HG03196 (cell line): ENCODE results near the gene SLC9A9.
"Not testable (repeated sequence)": the region's sequence is repeated elsewhere in the genome, so short reads cannot be mapped to it uniquely, and the experiment has no call there.

Experiments
- ATAC-seq: cut with Tn5 transposase; IDR thresholded peaks from one replicate; pipeline ENCODE4 v1.9.1; 2021; ENCODE audit not compliant: unreplicated experiment

The SLC9A9 gene

GRCh38 chr3:143431298-143431697, 417.0 kb downstream of the SLC9A9 start:
- not testable (repeated sequence) for ATAC-seq

- no peak for ATAC-seq
Observed at GRCh38 chr3:143430568-143430967, 417.7 kb downstream of the SLC9A9 start.

GRCh38 chr3:143429628-143430514, 418.4 kb downstream of the SLC9A9 start:
- no peak for ATAC-seq

- ATAC-seq = no peak
Observed at GRCh38 chr3:143428294-143428693, 420.0 kb downstream of the SLC9A9 start.

- ATAC-seq = no peak
Observed at GRCh38 chr3:143427631-143428030, 420.6 kb downstream of the SLC9A9 start.

- ATAC-seq = no peak
Observed at GRCh38 chr3:143424874-143425273, 423.4 kb downstream of the SLC9A9 start.

- ATAC-seq = no peak
Observed at GRCh38 chr3:143421556-143421955, 426.7 kb downstream of the SLC9A9 start.

GRCh38 chr3:143419611-143420010, 428.7 kb downstream of the SLC9A9 start:
- ATAC-seq = no peak

- no peak for ATAC-seq
Observed at GRCh38 chr3:143418391-143418790, 429.9 kb downstream of the SLC9A9 start.

GRCh38 chr3:143416229-143416628, 432.0 kb downstream of the SLC9A9 start:
- no peak for ATAC-seq

- ATAC-seq = no peak
Observed at GRCh38 chr3:143414571-143415253, 433.6 kb downstream of the SLC9A9 start.

- ATAC-seq = no peak
Observed at GRCh38 chr3:143413372-143413771, 434.9 kb downstream of the SLC9A9 start.

GRCh38 chr3:143412084-143412483, 436.2 kb downstream of the SLC9A9 start:
- ATAC-seq = no peak

GRCh38 chr3:143410259-143410658, 438.0 kb downstream of the SLC9A9 start:
- no peak for ATAC-seq

- ATAC-seq = no peak
Observed at GRCh38 chr3:143408771-143409170, 439.5 kb downstream of the SLC9A9 start.

GRCh38 chr3:143402602-143403001, 445.7 kb downstream of the SLC9A9 start:
- no peak for ATAC-seq

GRCh38 chr3:143396790-143397189, 451.5 kb downstream of the SLC9A9 start:
- no peak for ATAC-seq

- ATAC-seq = no peak
Observed at GRCh38 chr3:143389388-143389787, 458.9 kb downstream of the SLC9A9 start.

GRCh38 chr3:143387425-143387824, 460.8 kb downstream of the SLC9A9 start:
- no peak for ATAC-seq

- ATAC-seq = no peak
Observed at GRCh38 chr3:143384076-143384475, 464.2 kb downstream of the SLC9A9 start.

- ATAC-seq = no peak
Observed at GRCh38 chr3:143383421-143383820, 464.8 kb downstream of the SLC9A9 start.

- ATAC-seq = no peak
Observed at GRCh38 chr3:143382816-143383215, 465.5 kb downstream of the SLC9A9 start.
